Measurements from ENCODE around the gene IRAK2. TPM values are rescaled to one million over a fixed set of nuclear protein-coding genes. Genes with fewer than 3 reads are reported as not detected.

Gene IRAK2, protein sequence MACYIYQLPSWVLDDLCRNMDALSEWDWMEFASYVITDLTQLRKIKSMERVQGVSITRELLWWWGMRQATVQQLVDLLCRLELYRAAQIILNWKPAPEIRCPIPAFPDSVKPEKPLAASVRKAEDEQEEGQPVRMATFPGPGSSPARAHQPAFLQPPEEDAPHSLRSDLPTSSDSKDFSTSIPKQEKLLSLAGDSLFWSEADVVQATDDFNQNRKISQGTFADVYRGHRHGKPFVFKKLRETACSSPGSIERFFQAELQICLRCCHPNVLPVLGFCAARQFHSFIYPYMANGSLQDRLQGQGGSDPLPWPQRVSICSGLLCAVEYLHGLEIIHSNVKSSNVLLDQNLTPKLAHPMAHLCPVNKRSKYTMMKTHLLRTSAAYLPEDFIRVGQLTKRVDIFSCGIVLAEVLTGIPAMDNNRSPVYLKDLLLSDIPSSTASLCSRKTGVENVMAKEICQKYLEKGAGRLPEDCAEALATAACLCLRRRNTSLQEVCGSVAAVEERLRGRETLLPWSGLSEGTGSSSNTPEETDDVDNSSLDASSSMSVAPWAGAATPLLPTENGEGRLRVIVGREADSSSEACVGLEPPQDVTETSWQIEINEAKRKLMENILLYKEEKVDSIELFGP
- total RNA-seq: 4.2 and 10.2 TPM in 2 replicates

DNA sequence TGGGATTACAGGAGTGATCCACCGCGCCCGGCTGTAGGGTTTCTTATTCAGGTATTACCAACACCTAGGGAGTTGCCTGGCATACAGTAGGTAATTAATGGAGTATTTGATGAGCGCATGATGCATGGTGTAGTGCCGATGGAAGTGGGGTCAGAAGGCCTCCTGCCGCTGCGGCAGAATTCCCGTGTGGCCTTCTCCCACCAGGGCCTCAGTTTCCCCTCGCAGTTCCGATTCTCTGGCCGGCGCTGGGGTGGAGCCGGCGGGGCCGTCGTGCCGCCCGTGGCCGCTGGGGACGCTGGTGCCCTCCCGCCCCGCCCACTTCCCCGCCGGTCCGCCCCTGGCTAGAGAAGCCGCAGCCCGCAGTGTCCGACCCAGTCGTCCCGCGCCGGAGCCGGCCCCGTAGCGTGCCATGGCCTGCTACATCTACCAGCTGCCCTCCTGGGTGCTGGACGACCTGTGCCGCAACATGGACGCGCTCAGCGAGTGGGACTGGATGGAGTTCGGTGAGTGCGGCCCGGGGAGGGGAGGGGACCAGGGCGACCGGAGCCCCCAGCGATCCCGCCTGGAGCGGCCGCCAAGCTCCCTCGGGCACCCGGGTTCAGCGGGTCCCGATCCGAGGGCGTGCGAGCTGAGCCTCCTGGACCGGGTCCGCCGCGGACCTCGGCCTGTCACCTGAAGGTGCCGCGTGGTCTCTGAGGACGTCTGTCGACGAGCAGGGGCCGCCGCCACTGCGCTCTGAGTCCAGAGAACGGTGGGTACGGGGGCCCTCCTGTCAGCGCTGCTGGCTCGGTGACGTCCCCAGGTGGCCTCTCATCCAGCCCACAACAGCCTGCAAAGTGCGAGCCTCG, at the start of gene IRAK2:
Gene IRAK2, plus strand, starts transcription at position 374 of the 848 bp plus-strand sequence. Its CDS starts 36 bp downstream, at position 410.

DNA sequence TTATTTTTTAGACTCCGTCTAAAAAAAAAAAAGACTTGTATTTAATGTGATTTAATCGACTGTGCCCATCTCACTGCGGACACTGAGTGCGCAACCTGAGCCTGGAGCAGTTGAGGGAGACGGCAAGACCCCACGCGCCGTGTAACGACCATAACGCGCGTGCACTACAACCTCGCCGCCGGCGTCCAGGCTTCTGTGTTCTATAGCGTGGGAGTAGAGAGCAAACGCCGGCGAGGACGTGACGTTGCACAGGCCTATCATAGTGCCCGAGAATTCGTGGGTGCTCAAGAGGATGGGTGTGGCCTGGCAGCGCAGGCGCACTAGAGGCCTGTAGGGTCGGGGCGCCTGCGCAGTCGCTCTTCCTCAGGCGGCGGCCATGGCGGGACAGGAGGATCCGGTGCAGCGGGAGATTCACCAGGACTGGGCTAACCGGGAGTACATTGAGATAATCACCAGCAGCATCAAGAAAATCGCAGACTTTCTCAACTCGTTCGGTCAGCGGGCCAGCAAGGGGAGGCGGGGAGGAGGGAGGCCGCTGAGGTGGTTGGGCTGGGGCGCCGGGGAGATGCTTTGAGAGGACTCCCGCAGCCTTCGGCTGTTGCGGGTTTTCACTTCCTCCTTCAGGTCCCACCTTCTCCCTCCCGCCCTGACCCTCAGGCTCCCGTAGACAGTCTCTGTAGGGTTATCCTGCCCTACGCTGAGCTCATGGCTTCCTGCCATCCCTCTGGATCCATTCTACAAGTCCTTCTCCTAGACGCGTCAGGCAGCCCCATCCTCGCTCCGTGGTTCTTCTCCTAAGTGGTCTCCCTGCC, 49.2 kb upstream of the IRAK2 start, which contains the start of gene BRK1:
Gene BRK1, plus strand, starts transcription at position 350 of the 812 bp plus-strand sequence. Its CDS starts 27 bp downstream, at position 377.

DNA sequence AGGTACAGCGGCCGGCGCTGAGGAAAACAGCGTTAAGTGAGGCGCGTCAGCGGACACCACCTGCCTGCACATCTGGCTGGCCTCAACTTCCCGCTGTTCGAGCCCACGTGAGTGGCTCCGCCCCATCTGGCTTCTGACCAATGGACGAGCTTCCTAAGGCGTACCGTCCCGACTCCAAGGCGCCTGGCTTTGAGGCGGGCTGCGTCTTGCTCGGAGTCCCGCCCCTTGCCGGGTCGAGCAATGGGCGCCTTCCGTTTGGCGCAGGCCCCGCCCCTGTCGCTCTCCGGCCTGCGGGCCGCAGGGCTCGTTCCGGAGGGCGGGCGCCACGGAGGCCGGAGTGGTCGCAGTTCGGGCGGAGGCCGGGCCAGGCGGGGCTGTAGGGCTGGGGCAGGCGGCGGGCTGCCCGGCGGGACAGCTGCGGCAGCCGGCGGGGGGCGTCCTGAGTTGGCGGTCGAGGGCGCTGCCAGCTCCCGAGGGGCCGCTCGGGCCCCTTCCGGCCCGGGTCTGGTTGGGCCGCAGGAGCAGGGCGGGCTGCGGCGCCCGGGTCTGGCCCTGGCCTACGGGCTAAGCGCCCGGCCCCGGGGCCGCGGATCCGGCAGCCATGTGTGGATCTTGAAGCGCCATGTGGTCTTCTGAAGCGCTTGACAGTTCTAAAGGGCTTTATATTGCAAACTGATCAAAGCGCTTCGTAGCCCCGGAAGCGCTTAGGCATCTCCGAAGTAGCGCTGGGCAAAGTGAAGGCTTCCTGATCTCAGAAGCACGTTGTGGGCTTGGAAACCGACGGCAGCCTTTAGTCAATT, 83.7 kb downstream of the IRAK2 start, which contains the start of gene TATDN2:
Gene TATDN2, plus strand, starts transcription at position 276 of the 800 bp plus-strand sequence. CDS start 742 bp downstream, outside the sequence.

DNA sequence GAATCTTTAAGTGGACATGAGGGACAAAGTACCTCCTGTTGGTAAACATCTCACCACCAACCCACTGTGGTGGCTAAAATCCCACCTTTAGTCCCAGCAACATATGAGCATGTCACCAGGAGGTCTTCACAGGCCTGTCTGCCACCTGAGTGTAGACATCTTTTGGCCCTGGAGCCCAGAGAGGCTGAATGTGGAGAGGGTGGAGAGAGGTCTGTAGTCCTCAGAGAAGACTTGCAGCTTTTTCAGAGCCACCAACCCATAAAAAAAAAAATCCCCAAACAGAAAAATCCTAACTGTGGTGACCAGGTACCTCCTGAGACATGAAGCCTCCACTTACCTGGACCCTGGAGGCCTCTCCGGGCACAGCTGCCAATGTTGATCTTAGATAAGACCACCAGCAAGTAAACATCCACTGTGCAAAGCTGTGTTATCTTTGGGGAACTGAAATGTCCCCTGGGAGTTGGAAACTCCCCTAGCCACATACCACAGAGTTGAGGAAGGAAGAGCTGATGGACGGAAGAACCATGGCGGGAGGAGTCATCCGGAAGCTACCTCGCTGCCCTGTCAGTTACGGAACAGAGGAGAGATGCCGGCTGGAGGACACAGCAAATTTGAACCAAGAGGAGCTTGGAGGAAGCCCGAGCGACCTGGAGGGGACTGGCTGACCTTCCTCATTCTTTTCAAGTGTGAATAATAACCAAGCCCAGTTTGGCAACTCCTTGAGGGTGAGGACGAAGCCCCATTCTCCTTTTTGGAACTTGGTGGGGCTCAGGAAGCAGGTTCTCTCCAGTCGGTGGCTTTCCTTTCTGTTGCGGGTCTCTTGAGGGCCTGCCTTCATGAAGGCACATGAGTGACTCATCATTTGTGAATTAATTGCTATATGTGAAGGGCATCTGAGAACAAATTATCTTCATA, 128.0 kb downstream of the IRAK2 start, which contains the start of gene GHRL:
Gene GHRL, minus strand, starts transcription at position 443 of the 915 bp plus-strand sequence. CDS start 2,767 bp downstream, outside the sequence.

Other genes starting within 250 kb of the IRAK2 start
- 34.1 and 39.6 TPM in 2 replicates for gene IL17RC, start 247.8 kb upstream of the IRAK2 start, total RNA-seq
- 18.8 and 21.3 TPM in 2 replicates for gene CRELD1, start 231.1 kb upstream of the IRAK2 start, total RNA-seq
- gene PRRT3, start 212.5 kb upstream of the IRAK2 start, total RNA-seq: 3.6 and 10.7 TPM in 2 replicates
- gene EMC3, start 178.1 kb upstream of the IRAK2 start, total RNA-seq: 38.4 and 115 TPM in 2 replicates
- 14.4 and 20.2 TPM in 2 replicates for gene FANCD2, start 138.5 kb upstream of the IRAK2 start, total RNA-seq
- gene FANCD2OS, start 56.7 kb upstream of the IRAK2 start, total RNA-seq: not detected in 2 replicates
- gene BRK1, start 49.2 kb upstream of the IRAK2 start, total RNA-seq: 117 and 177 TPM in 2 replicates
- 23.0 and 49.1 TPM in 2 replicates for gene VHL, start 23.1 kb upstream of the IRAK2 start, total RNA-seq
- 10.6 and 10.7 TPM in 2 replicates for gene TATDN2, start 83.5 kb downstream of the IRAK2 start, total RNA-seq
- not detected in 2 replicates for gene GHRL, start 128.0 kb downstream of the IRAK2 start, total RNA-seq
- gene SEC13, start 156.2 kb downstream of the IRAK2 start, total RNA-seq: 197 and 268 TPM in 2 replicates